ENCODE data around the gene GPN1. TPM values are rescaled to one million over a fixed set of nuclear protein-coding genes. Genes with fewer than 3 reads are reported as not detected.
"Not testable (repeated sequence)": the region's sequence is repeated elsewhere in the genome, so short reads cannot be mapped to it uniquely, and the experiment has no call there.

Gene GPN1
- total RNA-seq, 1 experiment from 2014 or later: 37.2 TPM

GRCh38 chr2:27681841-27682240, 53.0 kb downstream of the GPN1 start:
- Histone ChIP-seq H3K27ac (ENCODE audit: low read length) (no peak overlapping the region), H3K36me3 (ENCODE audit: control insufficient read depth, insufficient read depth, low read length) (peaks cover 21% of the 10 kb centered on the region), H3K27me3 (ENCODE audit: control insufficient read depth, insufficient read depth, low read length) (no peaks in the 10 kb centered on the region), H3K4me1 (ENCODE audit: control insufficient read depth, insufficient read depth, low read length) (no peaks in the 10 kb centered on the region), H3K9me3 (ENCODE audit: control insufficient read depth, insufficient read depth, low read depth, low read length) (no peaks in the 10 kb centered on the region), H3K4me3 (ENCODE audit: low read depth in 2 of 2, low read length in 2 of 2) (no peak overlapping the region)
- no peak for TF ChIP-seq POLR2AphosphoS5 (IDR thresholded peaks at IDR 0.05; ENCODE audit: low read depth, low read length)
- TF ChIP-seq CTCF (IDR thresholded peaks at IDR 0.05): no peak
- no peak for TF ChIP-seq TCF7L2 (IDR thresholded peaks at IDR 0.05; ENCODE audit: low read depth, low read length)
- TF ChIP-seq SIN3A (IDR thresholded peaks at IDR 0.05; ENCODE audit: borderline replicate concordance, insufficient read depth, low read depth, low read length): no peak
- ChIA-PET CTCF (interaction anchor here (1.6 kb wide), 1 partner anchor 21 kb away, joined by 4 read pairs; no protein-coding TSS in a partner anchor), POLR2A (interaction anchor here (0.7 kb wide), 1 partner anchor 11 kb away, joined by 4 read pairs; no protein-coding TSS in a partner anchor)
- DNase-seq (ENCODE audit: low read depth, low spot score) (no peak), ATAC-seq (no peak)
- BruUV-seq (replicated peaks): no TSS peak
- in situ Hi-C loops (cut with HindIII; ENCODE audit: low pct_unique_long_range_greater_than_20kb, low sequenced_read_pairs) (no loop called here), intact Hi-C loops (cut with micrococcal nuclease; ENCODE audit: unreplicated experiment) (no loop called here)

- ATAC-seq; H3K9me3 ChIP-seq (ENCODE audit: control insufficient read depth, insufficient read depth, low read depth, low read length); BruUV-seq (replicated peaks); H3K27me3 ChIP-seq (ENCODE audit: control insufficient read depth, insufficient read depth, low read length); intact Hi-C loops (cut with micrococcal nuclease; ENCODE audit: unreplicated experiment); H3K4me3 ChIP-seq (ENCODE audit: low read depth in 2 of 2, low read length in 2 of 2); DNase-seq (ENCODE audit: low read depth, low spot score); H3K4me1 ChIP-seq (ENCODE audit: control insufficient read depth, insufficient read depth, low read length); in situ Hi-C loops (cut with HindIII; ENCODE audit: low pct_unique_long_range_greater_than_20kb, low sequenced_read_pairs); H3K27ac ChIP-seq (ENCODE audit: low read length): not testable (repeated sequence)
- peaks cover 16% of the 10 kb centered on the region for H3K36me3 ChIP-seq (ENCODE audit: control insufficient read depth, insufficient read depth, low read length)
- CTCF ChIA-PET: interaction anchor here (0.7 to 1.6 kb wide), 3 partner anchors 19 to 33 kb away, joined by 4 to 10 read pairs (median 4); no protein-coding TSS in a partner anchor
- POLR2A ChIA-PET: interaction anchor here (0.7 kb wide), 1 partner anchor 11 kb away, joined by 4 read pairs; no protein-coding TSS in a partner anchor
Measured at GRCh38 chr2:27682334-27682771, 53.5 kb downstream of the GPN1 start.

- Histone ChIP-seq H3K36me3 (ENCODE audit: control insufficient read depth, insufficient read depth, low read length) (peaks cover 12% of the 10 kb centered on the region), H3K27ac (ENCODE audit: low read length) (no peak overlapping the region), H3K4me3 (ENCODE audit: low read depth in 2 of 2, low read length in 2 of 2) (no peak overlapping the region), H3K27me3 (ENCODE audit: control insufficient read depth, insufficient read depth, low read length) (no peaks in the 10 kb centered on the region), H3K9me3 (ENCODE audit: control insufficient read depth, insufficient read depth, low read depth, low read length) (no peaks in the 10 kb centered on the region), H3K4me1 (ENCODE audit: control insufficient read depth, insufficient read depth, low read length) (no peaks in the 10 kb centered on the region)
- peak; percentile 93 for DNase-seq (ENCODE audit: low read depth, low spot score)
- no TSS peak for BruUV-seq (replicated peaks)
- TF ChIP-seq TCF7L2 (IDR thresholded peaks at IDR 0.05; ENCODE audit: low read depth, low read length) (no peak), CTCF (IDR thresholded peaks at IDR 0.05) (peak; percentile 98)
- peak; percentile 92 for ATAC-seq
- POLR2A ChIA-PET: no interaction called here
- intact Hi-C loops (cut with micrococcal nuclease; ENCODE audit: unreplicated experiment) (no loop called here), in situ Hi-C loops (cut with HindIII; ENCODE audit: low pct_unique_long_range_greater_than_20kb, low sequenced_read_pairs) (no loop called here)
- CTCF ChIA-PET: interaction anchor here (0.5 to 1.8 kb wide), 12 partner anchors 10 to 713 kb away, joined by 3 to 7 read pairs (median 4); partner anchors contain the start of genes NRBP1, PPM1G and SLC4A1AP
Measured at GRCh38 chr2:27683390-27684071, 54.7 kb downstream of the GPN1 start.

- peaks cover 18% of the 10 kb centered on the region for H3K36me3 ChIP-seq (ENCODE audit: control insufficient read depth, insufficient read depth, low read length)
- H3K27me3 ChIP-seq (ENCODE audit: control insufficient read depth, insufficient read depth, low read length); BruUV-seq (replicated peaks); H3K4me3 ChIP-seq (ENCODE audit: low read depth in 2 of 2, low read length in 2 of 2); in situ Hi-C loops (cut with HindIII; ENCODE audit: low pct_unique_long_range_greater_than_20kb, low sequenced_read_pairs); DNase-seq (ENCODE audit: low read depth, low spot score); H3K9me3 ChIP-seq (ENCODE audit: control insufficient read depth, insufficient read depth, low read depth, low read length); H3K27ac ChIP-seq (ENCODE audit: low read length); H3K4me1 ChIP-seq (ENCODE audit: control insufficient read depth, insufficient read depth, low read length); intact Hi-C loops (cut with micrococcal nuclease; ENCODE audit: unreplicated experiment); ATAC-seq; POLR2A ChIA-PET: not testable (repeated sequence)
- CTCF ChIA-PET: interaction anchor here (0.6 to 0.9 kb wide), 2 partner anchors 272 to 403 kb away, joined by 3 to 8 read pairs; no protein-coding TSS in a partner anchor
Measured at GRCh38 chr2:27685006-27685405, 56.2 kb downstream of the GPN1 start.
